ENCODE measurements around the gene HBD.

GRCh38 chr11:5250543-5251204 lies 16.4 kb upstream of the HBD start:
- no peak for TF ChIP-seq SUZ12 (IDR thresholded peaks at IDR 0.05)
- TF ChIP-seq SP1 (IDR thresholded peaks at IDR 0.05) = no peak
- TF ChIP-seq L3MBTL2 (conservative IDR thresholded peaks at IDR 0.05) = no peak
- TF ChIP-seq BHLHE40 (IDR thresholded peaks at IDR 0.05; ENCODE audit: borderline replicate concordance) = no peak
- TF ChIP-seq PKNOX1 (IDR thresholded peaks at IDR 0.05) = no peak
- no peak for TF ChIP-seq ZNF384 (IDR thresholded peaks at IDR 0.05)
- no peak for TF ChIP-seq FOXM1 (IDR thresholded peaks at IDR 0.05; ENCODE audit: borderline replicate concordance)
- no peak for TF ChIP-seq CTBP1 (IDR thresholded peaks at IDR 0.05; ENCODE audit: borderline replicate concordance)
